GM19240 (cell line): ENCODE data around the gene ABLIM2.

Experiments used
- DNase-seq: peaks from one replicate; pipeline ENCODE4 v3.0.0; 2011; ENCODE audit warnings: low spot score; ENCODE audit not compliant: insufficient read length

ABLIM2 gene

DNA sequence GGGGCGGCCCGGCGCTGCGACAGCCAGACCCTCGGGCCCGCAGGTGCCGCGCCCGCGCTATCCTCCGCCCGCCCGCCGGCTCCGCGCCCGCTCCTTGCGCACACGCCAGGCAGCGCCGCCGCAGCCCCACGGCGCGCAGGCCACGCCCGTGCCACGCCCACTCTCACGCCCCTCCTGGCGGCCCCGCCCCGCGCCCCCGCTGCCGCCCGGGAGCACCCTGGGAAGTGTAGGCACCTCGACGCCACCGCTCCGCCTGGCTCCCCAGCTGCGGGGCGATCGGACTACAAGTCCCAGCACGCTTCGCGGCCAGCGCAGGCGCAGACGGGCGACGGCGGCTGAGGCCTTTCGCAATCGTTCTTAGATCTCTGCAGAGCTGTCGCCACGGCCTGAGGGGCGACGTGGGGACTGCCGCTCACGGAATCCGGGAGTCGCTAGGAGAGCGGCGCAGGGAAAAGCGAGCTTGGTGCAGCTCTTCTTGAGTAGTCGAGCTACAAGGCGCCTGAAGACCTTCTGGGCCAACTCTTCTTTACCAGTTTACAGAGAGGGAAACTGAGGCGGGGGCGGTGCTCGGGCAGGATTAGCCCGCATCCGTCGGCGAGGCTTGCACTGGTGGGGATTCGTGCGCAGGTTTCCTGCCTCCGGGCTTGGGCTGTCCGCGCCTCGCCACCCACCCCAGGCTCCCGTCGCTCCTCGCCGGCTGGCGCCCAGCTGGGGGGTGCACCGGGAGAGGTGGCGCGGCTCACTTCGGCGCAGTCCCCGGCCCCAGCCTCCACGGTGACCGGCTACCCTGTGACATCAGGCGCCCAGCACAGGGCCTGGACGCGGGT, at the start of gene ABLIM2:
TSS of gene ABLIM2 (minus strand) at position 104 of the 827 bp plus-strand sequence. CDS start 124 bp downstream, outside the sequence.
- peak; percentile 91 for DNase-seq

DNA sequence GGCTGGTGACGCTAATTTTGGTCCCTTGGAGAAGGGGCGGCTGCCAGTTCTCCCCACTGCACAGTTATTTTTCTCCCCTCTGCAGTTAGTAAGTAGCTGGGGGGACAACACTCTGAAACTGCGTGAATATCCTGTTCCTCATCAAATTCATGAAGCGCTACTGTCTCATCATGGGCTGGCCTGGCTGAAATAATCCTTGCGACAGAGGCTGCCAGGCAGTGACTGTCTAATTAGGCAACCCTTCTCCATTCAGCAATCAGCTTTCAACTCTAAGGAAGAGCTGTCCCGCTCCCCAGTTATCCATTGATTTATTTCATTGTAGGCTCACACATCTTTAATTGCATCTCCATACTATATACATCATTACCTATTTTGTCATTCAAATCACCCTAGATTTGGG, 48.7 kb upstream of the ABLIM2 start:
- no peak for DNase-seq

- DNase-seq: no peak
These were observed 47.4 kb upstream of the ABLIM2 start for GRCh38 chr4:8205749-8206611.

DNA sequence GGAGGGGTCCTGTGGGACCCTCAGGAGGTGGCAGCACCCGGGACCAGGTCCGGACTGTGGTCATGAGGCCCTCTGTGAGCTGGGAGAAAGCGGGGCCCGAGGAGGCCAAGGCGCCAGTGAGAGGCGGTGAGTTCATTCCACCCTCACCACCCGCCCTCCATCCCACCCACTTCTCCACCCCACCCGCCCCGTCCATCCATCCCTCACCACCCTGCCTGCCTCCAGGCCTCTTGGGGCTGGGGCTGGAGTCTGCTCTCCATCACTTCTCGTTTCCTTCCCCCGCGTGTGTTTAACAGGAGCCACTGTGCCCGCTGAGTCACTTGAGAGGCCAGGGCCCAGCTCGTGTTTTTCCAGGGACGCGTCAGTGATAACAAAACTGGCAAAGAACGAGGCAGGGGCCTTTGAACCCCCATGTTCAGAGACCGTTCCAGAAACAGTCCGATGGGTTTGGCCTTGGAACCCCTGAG, 46.7 kb upstream of the ABLIM2 start:
- no peak for DNase-seq

DNA sequence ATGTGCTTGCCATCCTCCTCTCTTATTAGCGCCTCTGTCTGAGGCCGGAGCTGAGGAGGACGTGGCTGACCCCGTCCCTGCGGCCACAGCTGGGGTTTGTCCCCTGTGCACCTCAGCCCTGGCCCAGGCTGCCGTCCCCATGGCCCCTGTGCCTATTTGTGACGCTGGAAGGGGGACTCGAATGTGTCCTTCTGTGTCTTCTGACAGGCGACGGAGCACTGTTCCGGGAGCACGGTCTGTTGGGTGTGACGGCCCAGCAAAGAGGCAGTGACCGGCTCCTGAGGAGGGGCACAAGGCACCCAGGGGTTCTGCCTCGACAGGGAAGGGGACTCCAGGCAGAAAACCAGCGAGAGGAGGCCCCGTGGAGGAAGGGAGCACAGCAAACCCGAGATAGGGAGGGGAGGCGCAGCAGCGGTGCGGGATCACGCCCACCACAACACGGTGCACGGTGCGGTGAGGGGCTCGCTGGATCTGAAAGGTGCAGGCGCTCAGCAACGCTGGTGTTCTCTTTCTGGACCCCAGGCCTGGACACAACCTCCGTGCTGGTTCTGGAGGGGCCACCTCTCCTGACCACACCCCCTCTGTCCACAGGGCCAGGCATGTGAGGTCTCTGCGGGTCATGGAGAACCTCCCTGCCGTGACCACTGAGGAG, 46.1 kb upstream of the ABLIM2 start:
- no peak for DNase-seq

GRCh38 chr4:8203817-8204216, 45.2 kb upstream of the ABLIM2 start:
- no peak for DNase-seq

- no peak for DNase-seq
These were observed 44.4 kb upstream of the ABLIM2 start for GRCh38 chr4:8203052-8203401.

- DNase-seq: no peak
These were observed 43.8 kb upstream of the ABLIM2 start for GRCh38 chr4:8202108-8203051.

DNA sequence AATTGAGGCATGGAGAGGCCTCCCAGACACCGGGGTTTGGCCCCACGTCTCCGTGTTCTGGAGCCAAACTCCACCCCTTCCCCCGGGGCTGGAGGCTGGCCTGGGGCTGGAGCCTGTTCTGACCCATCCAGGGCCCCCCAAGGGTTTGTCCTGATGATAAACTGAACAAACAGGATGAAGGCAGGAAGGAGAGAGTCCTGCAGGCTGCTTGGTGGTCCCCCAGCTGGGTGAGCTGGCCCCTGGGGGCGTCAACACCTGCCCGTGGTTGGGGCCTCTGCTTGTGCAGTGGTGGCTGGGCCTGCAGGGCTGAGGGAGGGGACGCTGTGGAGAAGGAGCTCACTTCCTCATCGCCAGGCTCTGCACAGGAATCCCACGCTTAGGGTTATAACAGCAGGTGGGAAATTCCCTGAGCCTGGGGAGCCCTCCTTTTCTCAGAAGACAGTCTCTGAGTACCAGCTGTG, 42.7 kb upstream of the ABLIM2 start:
- DNase-seq: peak; percentile 53

- DNase-seq: no peak
These were observed 41.8 kb upstream of the ABLIM2 start for GRCh38 chr4:8200302-8200975.

GRCh38 chr4:8199594-8200301, 41.1 kb upstream of the ABLIM2 start:
- no peak for DNase-seq

GRCh38 chr4:8198906-8199593, 40.4 kb upstream of the ABLIM2 start, which contains the start of gene SH3TC1:
TSS of gene SH3TC1 (plus strand) at chr4:8199290. CDS start at chr4:8205195, 5,905 bp downstream.
- peak; percentile 81 for DNase-seq

GRCh38 chr4:8198206-8198905, 39.7 kb upstream of the ABLIM2 start:
- DNase-seq: no peak

DNA sequence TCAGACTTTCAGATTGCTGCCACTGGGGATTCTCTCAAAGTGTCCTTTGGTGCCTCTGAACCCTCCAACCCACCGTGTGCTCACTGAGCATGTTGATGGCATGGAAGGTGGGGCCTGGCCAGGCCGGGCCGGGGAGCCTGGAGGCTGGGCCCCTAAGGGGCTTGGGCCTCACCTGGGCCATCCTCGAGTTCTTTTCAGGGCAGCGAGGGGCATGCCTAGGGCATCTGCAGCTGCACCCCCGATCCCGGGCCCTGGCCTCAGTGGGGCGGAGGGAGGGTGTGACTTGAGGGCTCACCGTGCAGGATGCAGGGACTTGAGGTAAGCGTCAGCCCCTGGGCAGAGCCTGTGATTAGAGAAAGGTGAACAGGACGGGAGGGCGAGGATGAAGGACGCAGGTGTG, 38.9 kb upstream of the ABLIM2 start:
- DNase-seq: no peak

DNA sequence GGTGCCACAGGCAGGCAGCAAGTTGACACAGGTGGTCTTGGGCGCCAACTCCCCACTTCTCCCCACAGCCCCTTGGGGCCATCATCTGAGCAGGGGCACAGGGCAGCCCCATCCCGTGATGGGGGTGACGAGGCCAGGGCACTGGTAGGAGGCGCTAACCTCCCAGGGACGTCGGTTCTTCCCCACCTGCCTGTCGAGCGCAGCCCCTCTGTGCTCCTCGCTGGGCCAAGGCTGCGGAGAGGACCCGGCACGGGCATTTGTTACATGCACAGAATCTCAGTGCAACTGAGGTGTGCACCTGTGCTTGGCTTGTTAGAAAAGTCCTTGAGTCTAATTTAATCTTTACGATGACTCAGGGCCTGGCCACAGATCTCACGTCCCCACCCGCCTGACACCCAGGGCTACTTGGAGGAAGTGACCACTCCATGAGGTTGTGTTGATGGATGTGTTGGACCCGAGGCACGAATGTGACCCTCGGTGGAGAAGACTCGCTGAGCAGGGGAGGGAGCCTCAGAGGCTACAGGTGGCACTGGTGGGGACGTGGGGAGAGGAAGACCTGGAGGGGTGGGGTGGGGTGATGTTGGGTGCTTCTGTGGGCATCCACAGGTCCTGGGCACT, 37.3 kb upstream of the ABLIM2 start:
- no peak for DNase-seq

- no peak for DNase-seq
These were observed 36.8 kb upstream of the ABLIM2 start for GRCh38 chr4:8195431-8195830.
